HL-60 (cell line): Measurements from ENCODE around the gene CRBN.

ENCODE experiments used
- TF ChIP-seq, protein P1 (sequence below): IDR thresholded peaks from one replicate; pipeline ENCODE4 v1.5.1; 2011; ENCODE audit warnings: low read length, control low read depth, inconsistent platforms; ENCODE audit not compliant: insufficient read depth
- TF ChIP-seq, protein P2 (sequence below): IDR thresholded peaks from 2 replicates; pipeline ENCODE4 v1.6.1; 2012; ENCODE audit warnings: low read depth; ENCODE audit not compliant: insufficient replicate concordance

DNA sequence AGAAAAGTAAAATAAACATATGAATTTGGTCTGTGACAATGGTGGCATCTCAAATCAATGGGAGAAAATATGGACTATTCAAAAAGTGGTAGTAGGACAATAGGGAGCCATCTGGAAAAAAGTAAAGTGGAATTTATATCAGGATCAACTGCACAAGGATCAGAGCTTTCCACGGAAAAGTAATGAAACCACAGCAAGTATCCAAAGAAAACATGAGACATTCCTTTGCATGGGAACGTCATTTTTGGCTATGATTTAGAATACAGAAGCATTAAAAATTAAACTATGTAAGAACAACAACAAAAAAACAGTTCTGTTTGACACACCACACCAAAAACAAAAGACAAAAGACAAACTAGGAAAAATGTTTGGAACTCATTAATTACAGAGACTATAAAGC is 18.7 kb downstream of the CRBN start:
- TF ChIP-seq, protein P1, sequence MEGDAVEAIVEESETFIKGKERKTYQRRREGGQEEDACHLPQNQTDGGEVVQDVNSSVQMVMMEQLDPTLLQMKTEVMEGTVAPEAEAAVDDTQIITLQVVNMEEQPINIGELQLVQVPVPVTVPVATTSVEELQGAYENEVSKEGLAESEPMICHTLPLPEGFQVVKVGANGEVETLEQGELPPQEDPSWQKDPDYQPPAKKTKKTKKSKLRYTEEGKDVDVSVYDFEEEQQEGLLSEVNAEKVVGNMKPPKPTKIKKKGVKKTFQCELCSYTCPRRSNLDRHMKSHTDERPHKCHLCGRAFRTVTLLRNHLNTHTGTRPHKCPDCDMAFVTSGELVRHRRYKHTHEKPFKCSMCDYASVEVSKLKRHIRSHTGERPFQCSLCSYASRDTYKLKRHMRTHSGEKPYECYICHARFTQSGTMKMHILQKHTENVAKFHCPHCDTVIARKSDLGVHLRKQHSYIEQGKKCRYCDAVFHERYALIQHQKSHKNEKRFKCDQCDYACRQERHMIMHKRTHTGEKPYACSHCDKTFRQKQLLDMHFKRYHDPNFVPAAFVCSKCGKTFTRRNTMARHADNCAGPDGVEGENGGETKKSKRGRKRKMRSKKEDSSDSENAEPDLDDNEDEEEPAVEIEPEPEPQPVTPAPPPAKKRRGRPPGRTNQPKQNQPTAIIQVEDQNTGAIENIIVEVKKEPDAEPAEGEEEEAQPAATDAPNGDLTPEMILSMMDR: no peak
- TF ChIP-seq, protein P2, sequence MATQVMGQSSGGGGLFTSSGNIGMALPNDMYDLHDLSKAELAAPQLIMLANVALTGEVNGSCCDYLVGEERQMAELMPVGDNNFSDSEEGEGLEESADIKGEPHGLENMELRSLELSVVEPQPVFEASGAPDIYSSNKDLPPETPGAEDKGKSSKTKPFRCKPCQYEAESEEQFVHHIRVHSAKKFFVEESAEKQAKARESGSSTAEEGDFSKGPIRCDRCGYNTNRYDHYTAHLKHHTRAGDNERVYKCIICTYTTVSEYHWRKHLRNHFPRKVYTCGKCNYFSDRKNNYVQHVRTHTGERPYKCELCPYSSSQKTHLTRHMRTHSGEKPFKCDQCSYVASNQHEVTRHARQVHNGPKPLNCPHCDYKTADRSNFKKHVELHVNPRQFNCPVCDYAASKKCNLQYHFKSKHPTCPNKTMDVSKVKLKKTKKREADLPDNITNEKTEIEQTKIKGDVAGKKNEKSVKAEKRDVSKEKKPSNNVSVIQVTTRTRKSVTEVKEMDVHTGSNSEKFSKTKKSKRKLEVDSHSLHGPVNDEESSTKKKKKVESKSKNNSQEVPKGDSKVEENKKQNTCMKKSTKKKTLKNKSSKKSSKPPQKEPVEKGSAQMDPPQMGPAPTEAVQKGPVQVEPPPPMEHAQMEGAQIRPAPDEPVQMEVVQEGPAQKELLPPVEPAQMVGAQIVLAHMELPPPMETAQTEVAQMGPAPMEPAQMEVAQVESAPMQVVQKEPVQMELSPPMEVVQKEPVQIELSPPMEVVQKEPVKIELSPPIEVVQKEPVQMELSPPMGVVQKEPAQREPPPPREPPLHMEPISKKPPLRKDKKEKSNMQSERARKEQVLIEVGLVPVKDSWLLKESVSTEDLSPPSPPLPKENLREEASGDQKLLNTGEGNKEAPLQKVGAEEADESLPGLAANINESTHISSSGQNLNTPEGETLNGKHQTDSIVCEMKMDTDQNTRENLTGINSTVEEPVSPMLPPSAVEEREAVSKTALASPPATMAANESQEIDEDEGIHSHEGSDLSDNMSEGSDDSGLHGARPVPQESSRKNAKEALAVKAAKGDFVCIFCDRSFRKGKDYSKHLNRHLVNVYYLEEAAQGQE: no peak
